ENCODE data around the gene ST8SIA3. TPM values are rescaled to one million over a fixed set of nuclear protein-coding genes. Genes with fewer than 3 reads are reported as not detected.
"Not testable (repeated sequence)": the region's sequence is repeated elsewhere in the genome, so short reads cannot be mapped to it uniquely, and the experiment has no call there.

Gene ST8SIA3
- total and polyA plus RNA-seq, 2 of the 4 experiments (the other 2 are of a cell fraction) = not detected

GRCh38 chr18:57390044-57390443, 37.7 kb downstream of the ST8SIA3 start:
- H3K23ac ChIP-seq (ENCODE audit: low read depth, low read length) = no peak overlapping the region
- intact Hi-C loops (cut with micrococcal nuclease) (no loop called here), dilution Hi-C loops (cut with HindIII; ENCODE audit: low sequenced_read_pairs, unreplicated experiment) (no loop called here), in situ Hi-C loops (cut with MboI; ENCODE audit: low sequenced_read_pairs) (no loop called here)
- H3K9ac ChIP-seq (ENCODE audit: low read depth, low read length) = no peak overlapping the region
- H3K56ac ChIP-seq (ENCODE audit: extremely low read depth, insufficient read depth, low read length) = no peak overlapping the region
- H2AK5ac ChIP-seq (ENCODE audit: low read depth, low read length) = no peak overlapping the region
- H3K79me1 ChIP-seq (ENCODE audit: low read depth in 1 of 2, low read length in 2 of 2) = no peaks in the 10 kb centered on the region
- no peak overlapping the region for H4K8ac ChIP-seq (ENCODE audit: low read depth in 2 of 2, low read length in 2 of 2)
- no peak overlapping the region for H3K4me2 ChIP-seq (ENCODE audit: low read depth, low read length)
- no peak for ATAC-seq (ENCODE audit: low read depth)
- DNase-seq = no peak
- ChIA-PET CTCF (no interaction called here), POLR2A (ENCODE audit: unreplicated experiment) (no interaction called here)
- TF ChIP-seq CTCF (conservative IDR thresholded peaks at IDR 0.05; ENCODE audit: low read depth, low read length) = no peak
- H4K20me1 ChIP-seq (ENCODE audit: insufficient read depth, low read length) = no peaks in the 10 kb centered on the region
- H3K27ac ChIP-seq (ENCODE audit: insufficient read depth, low read length) = no peak overlapping the region
- H2BK20ac ChIP-seq (ENCODE audit: low read depth, low read length) = no peak overlapping the region
- no peak overlapping the region for H3K18ac ChIP-seq (ENCODE audit: low read depth, low read length)
- no peak overlapping the region for H3K14ac ChIP-seq (replicated peaks; ENCODE audit: low read depth, low read length)
- H3K4me3 ChIP-seq (ENCODE audit: insufficient read depth, low read depth, low read length) = no peak overlapping the region
- H3K9me1 ChIP-seq (ENCODE audit: insufficient read depth, low read length) = no peaks in the 10 kb centered on the region
- no peak overlapping the region for H4K91ac ChIP-seq (ENCODE audit: insufficient read depth, low read depth, low read length)
- no peak overlapping the region for H2AK9ac ChIP-seq (replicated peaks; ENCODE audit: low read depth, low read length, poor library complexity)
- no peak overlapping the region for H3K4ac ChIP-seq (ENCODE audit: low read depth, low read length)
- 20% methylated on average over 1 of the region's 3 CpGs; no CpG with 5 or more reads in 1 of the 2 experiments for WGBS, 2 experiments (ENCODE audit: extremely low coverage in 2 of 2, insufficient read length in 1 of 2)
- H3K9me3 ChIP-seq (ENCODE audit: control insufficient read depth, insufficient read depth, low read length) = no peaks in the 10 kb centered on the region
- H3K4me1 ChIP-seq (ENCODE audit: control insufficient read depth, insufficient read depth, low read length) = no peaks in the 10 kb centered on the region
- no peak overlapping the region for H2BK5ac ChIP-seq (ENCODE audit: low read depth, low read length, poor library complexity, severe bottlenecking)
- peak overlapping the region; percentile 58 for H2AFZ ChIP-seq (replicated peaks; ENCODE audit: low read length, poor library complexity)
- no peak overlapping the region for H2BK15ac ChIP-seq (ENCODE audit: low read depth, low read length)
- H2BK120ac ChIP-seq (ENCODE audit: low read depth, low read length) = no peak overlapping the region
- H4K5ac ChIP-seq (ENCODE audit: low read depth, low read length) = no peak overlapping the region
- no peaks in the 10 kb centered on the region for H3K36me3 ChIP-seq (ENCODE audit: control insufficient read depth, insufficient read depth, low read length)
- BruUV-seq (replicated peaks) = no TSS peak
- no peaks in the 10 kb centered on the region for H3K27me3 ChIP-seq (ENCODE audit: control insufficient read depth, insufficient read depth, low read length)

DNA sequence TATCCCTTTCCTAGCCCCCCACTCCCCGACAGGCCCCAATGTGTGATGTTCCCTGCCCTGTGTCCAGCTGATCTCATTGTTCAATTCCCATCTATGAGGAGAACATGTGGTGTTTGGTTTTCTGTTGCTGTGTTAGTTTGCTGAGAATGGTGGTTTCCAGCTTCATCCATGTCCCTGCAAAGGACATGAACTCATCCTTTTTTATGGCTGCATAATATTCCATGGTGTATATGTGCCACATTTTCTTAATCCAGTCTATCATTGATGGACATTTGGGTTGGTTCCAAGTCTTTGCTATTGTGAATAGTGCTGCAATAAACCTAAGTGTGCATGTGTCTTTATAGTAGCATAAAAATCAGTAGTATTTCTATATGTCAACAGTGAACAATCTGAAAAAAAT, 42.4 kb downstream of the ST8SIA3 start:
- H4K20me1 ChIP-seq (ENCODE audit: insufficient read depth, low read length); H3K27me3 ChIP-seq (ENCODE audit: control insufficient read depth, insufficient read depth, low read length); BruUV-seq (replicated peaks); POLR2A ChIA-PET (ENCODE audit: unreplicated experiment); H2AK9ac ChIP-seq (replicated peaks; ENCODE audit: low read depth, low read length, poor library complexity); H3K56ac ChIP-seq (ENCODE audit: extremely low read depth, insufficient read depth, low read length); H2BK5ac ChIP-seq (ENCODE audit: low read depth, low read length, poor library complexity, severe bottlenecking); H3K79me1 ChIP-seq (ENCODE audit: low read depth in 1 of 2, low read length in 2 of 2); H3K27ac ChIP-seq (ENCODE audit: insufficient read depth, low read length); ATAC-seq (ENCODE audit: low read depth); H3K9me3 ChIP-seq (ENCODE audit: control insufficient read depth, insufficient read depth, low read length); H3K4me2 ChIP-seq (ENCODE audit: low read depth, low read length); H3K9me1 ChIP-seq (ENCODE audit: insufficient read depth, low read length); H2AFZ ChIP-seq (replicated peaks; ENCODE audit: low read length, poor library complexity); H2BK15ac ChIP-seq (ENCODE audit: low read depth, low read length); intact Hi-C loops (cut with micrococcal nuclease); H2BK20ac ChIP-seq (ENCODE audit: low read depth, low read length); H3K9ac ChIP-seq (ENCODE audit: low read depth, low read length); H2AK5ac ChIP-seq (ENCODE audit: low read depth, low read length); H3K4me1 ChIP-seq (ENCODE audit: control insufficient read depth, insufficient read depth, low read length); H3K4me3 ChIP-seq (ENCODE audit: insufficient read depth, low read depth, low read length); H3K14ac ChIP-seq (replicated peaks; ENCODE audit: low read depth, low read length); H3K23ac ChIP-seq (ENCODE audit: low read depth, low read length); H3K36me3 ChIP-seq (ENCODE audit: control insufficient read depth, insufficient read depth, low read length); dilution Hi-C loops (cut with HindIII; ENCODE audit: low sequenced_read_pairs, unreplicated experiment); H4K91ac ChIP-seq (ENCODE audit: insufficient read depth, low read depth, low read length); CTCF ChIA-PET; H2BK120ac ChIP-seq (ENCODE audit: low read depth, low read length); DNase-seq; H3K18ac ChIP-seq (ENCODE audit: low read depth, low read length); in situ Hi-C loops (cut with MboI; ENCODE audit: low sequenced_read_pairs); H3K4ac ChIP-seq (ENCODE audit: low read depth, low read length); H4K8ac ChIP-seq (ENCODE audit: low read depth in 2 of 2, low read length in 2 of 2); H4K5ac ChIP-seq (ENCODE audit: low read depth, low read length): not testable (repeated sequence)
- no CpG with 5 or more reads among the region's 1 CpG for WGBS, 2 experiments (ENCODE audit: extremely low coverage in 2 of 2, insufficient read length in 1 of 2)

All from IMR-90 (cell line).